ENCODE data around the gene CACNA1I.

- TF ChIP-seq POLR2A (IDR thresholded peaks at IDR 0.05; ENCODE audit: low read depth, low read length) = no peak
- no peak for TF ChIP-seq POLR2AphosphoS5 (IDR thresholded peaks at IDR 0.05; ENCODE audit: low read depth, low read length)
- no peak for TF ChIP-seq TAF1 (IDR thresholded peaks at IDR 0.05; ENCODE audit: borderline replicate concordance, low read depth, low read length)
Observed at GRCh38 chr22:39527481-39527961, 43.0 kb upstream of the CACNA1I start.
